Fibroblast of skin of abdomen (primary cell): Measurements from ENCODE around the gene GNG12.

ENCODE experiments used
- DNase-seq: peaks from one replicate; pipeline ENCODE4 v3.0.0-alpha.2; 2013

Gene GNG12

DNA sequence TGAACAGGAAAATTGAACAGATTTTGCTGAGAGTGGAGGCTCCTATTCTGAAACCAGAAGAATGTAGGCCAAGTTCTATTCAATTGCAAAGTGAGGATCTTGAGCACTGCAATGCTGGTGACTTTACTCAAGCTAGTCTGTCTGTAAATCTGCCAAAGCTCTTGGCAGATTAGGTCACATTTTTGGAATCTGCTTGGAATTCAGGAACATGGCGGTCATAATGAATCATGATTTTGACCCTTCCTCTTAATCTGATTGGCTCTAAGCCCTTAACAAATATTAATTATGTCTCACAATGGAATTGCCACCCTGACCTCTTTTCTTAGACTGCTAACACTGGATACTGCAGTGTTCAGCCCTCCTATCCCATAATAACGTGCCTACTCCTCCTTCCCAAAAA, 7.2 kb upstream of the GNG12 start:
- peak; percentile 95 for DNase-seq

DNA sequence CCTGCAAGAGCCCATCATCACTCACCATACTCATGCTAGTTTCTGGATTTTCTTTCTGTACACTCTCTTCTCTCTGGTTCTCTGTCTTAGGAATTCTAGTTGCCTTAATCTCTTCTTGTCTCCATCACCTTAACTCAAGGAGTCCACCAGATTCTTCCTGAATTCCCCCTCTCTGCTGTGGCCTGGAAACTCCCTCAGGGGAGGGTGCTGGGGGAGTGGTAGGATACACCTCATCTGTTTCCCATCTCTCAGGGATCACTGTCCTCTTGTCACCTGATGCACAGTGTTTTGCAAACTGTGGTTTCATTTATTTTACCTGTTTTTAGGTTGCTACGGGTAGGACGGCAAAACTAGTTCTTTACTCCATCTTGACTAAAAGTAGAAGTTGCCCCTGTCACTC, 6.6 kb upstream of the GNG12 start:
- no peak for DNase-seq

DNA sequence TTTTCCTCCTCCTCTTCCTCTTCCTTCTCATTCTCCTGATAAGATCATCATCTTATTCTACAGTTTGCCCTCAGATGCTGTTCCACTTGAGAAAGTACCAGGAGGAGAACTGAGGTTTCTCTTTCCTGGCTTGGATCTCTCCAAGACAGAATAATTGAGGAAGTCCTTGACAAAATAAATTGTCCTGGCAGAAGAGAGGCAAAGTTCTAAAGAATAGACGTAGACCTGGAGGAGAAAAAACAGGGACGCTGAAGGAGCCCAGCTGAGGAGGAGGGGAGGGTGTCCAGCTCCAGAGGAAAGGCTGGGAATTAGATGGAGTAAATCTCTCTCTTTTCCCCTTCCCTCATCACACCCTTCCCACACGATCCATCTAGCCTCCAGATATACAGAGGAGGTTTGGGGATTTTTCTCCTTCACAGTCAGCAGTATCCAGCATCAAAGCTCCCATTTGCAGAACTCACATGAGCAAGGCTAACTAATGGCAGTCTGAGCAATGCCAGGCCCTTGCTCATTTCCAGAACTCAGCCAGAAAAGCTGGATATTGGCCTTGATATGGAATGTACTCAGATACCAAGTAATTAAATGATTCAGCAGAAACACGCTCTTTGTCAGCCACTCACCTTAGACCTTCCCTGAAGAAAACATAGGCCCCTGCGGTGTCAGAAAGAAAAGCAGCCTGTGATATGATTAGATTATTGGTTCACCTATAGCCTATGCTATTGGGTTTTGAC, 5.1 kb upstream of the GNG12 start:
- DNase-seq: peak; percentile 49

DNA sequence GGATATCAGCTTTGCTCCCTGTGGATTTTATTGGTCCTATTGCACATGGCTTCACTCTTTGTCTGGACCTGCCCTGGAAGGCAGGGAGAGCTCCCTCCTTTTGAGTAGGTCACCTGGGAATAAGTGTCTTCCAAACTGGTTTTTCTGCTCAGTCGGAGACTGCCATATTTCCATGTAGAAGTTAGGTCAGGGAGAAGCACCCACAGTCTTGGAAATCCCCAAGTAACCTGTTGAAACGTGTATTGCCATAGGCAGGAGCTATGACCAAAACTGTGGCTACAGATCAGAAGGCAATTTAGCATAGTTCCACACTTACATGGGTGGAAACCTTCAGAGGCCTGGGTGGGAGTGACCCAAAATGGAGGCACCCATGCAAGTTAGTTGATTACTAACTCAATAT, 3.5 kb upstream of the GNG12 start:
- no peak for DNase-seq

DNA sequence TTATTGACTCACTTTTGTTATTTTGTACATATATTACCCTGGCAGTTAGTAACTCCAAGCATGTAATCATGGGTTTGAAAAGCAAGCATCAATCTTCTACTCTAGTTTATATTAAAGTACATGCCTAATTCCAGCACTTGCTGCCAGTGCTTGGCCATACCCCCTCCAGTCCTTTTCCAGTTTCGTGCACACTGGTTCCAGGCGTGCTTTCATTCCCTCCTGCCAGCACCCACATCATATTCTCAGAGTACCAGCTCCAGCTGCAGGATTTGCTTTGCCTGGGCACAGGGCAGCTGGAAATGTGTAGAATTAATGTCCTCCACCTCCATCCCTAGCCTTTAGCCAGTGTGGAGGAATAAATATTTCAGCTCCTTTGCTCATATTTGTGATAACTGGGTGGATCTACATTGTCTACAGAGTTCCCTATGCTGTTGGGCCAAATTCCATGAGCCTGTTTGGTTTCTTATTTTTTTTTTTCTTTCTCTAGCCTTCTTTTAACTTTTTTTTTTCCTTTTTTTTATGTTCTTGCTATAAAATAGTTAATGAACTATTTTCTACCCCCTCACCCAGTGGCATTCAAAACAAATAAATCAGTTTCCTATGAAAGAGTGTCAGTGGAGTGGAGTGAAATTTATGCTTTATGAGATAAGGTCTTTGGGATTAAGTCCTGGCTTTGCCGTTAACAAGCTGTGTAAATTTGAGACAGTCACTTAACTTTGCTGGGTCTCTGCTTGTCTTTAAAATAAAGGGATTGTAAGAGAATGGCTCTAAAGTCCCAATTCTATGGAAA, 2.6 kb upstream of the GNG12 start:
- no peak for DNase-seq

DNA sequence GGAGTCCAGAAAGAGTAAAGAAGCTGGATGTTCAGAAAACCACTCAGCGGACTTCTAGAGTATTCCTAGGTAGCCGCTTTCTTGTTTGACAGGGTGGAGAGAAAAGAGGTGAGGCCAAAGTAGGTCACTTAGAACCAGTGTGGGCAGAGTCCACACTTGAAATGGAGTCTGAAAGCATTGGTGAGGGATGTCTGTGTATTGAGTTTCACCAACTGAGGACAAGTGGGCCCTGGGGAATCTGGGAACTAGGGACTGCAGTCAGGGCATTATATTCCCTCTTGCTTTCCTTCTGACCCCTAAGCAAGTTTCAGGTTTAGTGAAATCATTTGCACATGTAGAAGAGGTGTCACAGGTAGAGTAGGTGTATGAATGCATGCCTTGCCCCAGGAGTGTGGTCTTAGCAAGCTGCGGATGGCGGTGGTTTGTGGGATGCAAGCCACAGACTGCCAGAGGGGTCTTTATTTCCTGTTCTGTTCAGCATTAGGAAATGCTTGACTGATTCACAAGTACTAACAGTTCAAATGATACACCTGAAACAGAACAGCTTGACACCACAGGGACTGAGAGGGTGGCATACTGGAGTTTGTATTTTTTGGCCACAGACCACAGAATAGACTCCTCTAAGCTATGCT, 1.1 kb upstream of the GNG12 start:
- no peak for DNase-seq

DNA sequence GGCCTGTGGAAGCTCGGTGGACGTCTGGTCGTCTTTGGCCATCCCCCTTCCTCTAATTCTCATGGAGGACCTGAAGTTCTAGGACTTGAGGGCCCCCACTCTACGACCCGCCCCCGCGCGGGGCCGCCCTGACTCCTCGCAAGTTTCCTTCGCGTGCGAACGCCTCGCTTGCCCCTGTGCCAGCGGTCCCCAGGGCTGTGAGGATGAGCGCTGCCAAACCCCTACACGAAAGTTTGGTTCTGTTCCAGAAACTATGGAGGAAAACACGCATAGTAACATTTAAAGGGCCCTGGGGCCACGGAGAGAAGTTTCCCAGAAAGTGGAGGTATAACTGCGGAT, 304 bp upstream of the GNG12 start:
- peak; percentile 62 for DNase-seq

DNA sequence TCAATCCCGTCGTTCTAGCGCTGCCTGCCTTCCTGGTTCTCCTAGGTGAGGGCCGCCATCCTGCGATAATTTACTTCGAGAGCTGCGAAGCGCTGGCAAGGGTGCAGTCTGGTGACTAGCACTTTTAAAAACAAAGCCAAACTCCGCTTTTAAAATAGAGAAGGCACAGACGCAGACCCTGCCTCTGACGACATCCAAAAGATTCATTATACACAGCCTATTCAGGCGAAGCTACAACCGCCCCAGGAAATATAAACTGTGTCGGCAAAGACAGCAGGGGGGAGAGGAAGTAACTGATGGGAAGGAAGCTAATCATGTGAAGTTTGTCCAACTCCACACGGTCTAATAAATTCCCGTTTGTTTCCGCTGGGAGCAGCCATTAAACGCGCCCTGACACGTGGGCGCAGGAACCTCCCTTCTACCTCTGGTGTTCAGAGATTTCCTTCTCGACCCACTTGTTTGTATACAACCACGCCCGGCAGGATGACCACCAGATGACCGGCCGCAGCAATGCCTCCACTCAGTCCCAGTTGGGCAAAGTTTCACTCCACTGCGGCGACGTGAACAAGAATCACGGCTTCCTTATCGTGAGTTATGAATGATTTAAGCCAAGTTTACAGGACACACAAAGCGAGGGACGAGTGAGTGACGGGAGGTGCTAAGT, 1.3 kb downstream of the GNG12 start:
- DNase-seq: peak; percentile 63

DNA sequence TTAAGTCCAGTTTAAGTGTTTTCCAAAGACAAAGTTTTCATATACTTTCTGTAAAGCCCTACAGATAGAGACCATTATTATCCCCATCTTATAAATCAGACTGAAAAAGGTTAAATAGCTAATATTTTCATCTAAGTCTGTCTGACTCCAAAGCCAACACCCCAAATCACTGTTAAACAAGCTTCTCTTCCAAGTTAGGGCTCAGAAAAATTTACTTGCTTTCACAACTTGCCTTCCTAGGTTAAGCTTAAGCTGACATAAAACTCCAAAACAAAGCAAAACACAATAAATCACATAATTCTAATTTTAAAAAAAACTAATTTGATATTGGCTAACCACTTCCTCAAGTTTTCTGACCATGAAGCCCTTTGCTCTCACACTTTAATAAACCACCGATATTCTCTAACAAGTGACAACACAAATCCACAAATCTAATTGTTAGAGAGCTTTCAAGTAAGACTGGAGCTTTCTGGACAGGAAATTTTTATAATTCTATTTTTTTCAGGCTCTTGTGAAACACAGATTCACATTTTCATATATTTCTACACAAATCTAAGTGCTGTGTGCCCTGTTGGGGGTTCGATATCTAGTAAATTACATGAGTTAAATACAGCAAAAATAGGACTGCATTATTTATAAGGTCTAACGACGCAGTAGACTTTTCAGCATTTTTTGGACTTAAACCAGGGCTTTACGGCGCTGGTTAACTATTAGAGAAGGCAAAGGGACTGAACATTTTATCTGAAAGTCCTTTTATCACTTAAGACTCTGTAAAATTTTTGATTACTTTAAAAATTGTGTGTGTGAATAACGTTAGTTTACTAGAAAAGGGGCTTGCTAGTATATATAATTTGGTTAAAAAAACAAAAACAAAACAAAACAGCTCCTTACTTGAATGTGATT, 2.1 kb downstream of the GNG12 start:
- no peak for DNase-seq

DNA sequence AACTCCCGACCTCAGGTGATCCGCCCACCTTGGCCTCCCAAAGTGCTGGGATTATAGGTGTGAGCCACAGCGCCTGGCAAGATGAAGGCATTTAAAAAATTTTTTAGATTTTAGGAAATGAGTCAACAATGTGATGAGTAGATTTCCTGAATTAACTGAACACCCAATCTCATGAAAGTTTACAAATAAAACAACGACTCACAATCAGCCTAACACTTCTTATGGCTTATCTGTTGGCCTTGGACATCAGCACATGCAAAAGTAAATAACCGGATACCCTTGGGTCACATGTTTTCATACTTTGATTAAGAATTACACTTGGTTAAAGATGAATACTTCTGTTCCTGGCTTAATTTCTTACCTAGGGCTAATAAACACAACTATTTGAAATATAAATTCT, 3.0 kb downstream of the GNG12 start:
- no peak for DNase-seq

DNA sequence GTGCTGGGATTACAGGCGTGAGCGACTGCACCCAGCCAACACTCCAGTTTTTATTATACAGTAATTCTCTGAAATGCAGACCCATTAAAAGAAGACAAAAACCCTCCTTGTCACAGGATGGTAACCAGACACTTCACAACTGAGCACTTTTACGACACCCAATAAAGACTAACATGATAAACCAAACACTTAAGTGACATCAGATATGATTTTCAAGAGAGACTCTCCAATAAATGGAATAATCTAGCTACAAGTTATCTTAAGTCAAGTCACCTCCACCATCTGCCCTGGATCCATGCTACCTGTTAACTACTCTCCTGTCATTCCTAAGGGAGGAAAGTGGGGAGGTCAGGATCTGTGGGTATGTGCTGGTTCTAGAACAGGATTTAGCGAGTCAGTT, 5.6 kb downstream of the GNG12 start:
- no peak for DNase-seq

DNA sequence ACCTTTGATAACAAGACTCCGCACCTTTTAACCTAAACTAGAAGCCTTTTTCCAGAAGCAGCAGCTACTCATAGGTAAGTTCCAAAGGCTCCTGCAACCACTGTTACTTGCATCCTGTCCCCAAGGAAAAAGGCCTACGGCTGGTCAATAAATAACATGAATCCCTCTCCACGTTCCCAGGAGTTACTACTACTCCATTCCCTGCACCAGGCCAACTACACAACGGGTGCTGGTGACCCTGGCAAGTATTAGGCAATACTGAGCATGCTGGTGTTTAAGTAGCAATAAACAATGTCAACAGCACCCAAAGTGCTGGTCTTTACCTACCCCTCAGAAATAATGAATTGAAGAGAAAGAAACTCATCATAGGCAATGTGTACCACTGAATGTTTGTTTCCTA, 7.7 kb downstream of the GNG12 start:
- DNase-seq: no peak

DNA sequence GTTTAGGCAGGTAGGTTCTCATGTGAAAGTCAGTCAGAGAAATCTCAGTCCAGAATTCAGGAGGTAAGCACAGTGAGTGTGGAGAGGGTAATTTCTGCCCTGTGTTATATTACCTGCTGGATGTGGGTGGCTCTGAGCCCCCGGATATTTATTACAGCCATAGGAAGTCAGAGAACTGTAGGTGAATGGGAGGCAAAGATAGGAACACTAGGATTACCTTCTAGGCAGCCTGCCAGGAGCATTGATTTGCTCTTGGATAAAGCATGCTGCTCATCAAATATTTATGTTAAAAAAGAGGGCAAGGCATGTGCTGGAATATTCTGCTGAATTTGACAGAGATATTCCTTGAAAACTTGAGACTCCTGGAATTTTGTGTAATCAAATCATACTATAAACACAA, 8.5 kb downstream of the GNG12 start:
- DNase-seq: no peak

DNA sequence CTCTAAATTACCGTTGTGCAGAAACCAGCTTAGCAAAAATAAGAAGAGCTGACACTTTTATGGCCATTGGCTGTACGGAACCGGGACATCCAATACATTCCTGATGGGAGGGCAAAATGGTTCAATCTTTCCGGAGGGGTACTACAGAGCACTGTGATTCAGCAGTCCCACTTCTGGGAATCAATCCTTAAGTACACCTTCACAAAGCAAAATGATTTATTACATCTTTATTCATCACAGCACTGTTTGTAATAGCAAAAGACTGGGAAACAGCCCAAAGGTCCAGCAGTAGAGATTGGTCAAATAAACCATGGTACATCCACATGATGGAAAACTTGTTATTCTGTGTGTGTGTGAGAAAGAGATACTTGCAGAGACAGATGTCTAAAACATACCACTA, 9.7 kb downstream of the GNG12 start:
- no peak for DNase-seq

DNA sequence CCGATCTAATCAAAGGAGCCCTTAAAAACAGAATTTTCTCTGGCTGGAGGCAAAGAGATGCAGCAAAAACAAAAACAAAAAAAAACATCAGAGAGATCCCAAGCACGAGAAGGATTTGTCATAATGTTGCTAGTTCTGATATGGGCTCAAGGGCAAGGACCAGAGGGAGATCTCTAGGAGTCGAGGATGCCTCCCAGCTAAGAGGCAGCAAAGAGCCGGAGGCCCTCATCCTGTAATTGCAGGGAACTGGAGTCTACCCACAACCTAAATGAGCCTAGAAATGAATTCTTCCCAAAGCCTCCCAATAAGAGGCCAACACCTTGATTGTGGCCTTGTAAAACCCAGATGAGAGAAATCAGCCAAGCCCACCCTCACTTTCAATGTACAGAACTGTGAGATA, 12.0 kb downstream of the GNG12 start:
- DNase-seq: no peak

DNA sequence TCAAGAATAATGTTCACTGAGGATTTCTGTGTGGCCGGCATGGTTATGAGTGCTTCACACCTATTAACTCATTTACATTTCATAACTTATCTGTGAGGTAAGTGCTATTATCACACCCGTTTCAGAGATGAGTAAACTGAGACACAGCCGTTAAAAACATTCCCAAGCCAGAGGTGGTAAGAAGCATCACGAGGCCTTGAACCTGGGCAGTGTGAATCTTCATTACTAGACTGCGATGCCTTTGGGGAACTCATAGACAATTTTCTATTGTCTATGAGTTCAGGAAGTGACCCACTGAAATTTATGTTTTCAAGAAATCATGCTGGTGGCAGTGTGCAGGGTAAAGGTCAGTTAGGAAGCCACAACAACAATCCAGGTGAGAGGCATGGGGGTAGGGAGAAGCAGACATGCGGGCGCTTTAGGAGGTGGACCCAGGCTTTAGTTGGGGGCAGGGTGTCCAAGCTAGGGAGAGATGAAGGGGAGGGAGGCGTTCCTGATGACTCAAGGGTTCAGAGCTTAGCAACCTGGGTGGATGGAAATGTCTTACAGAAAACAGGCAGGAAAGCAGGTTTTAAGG, 14.5 kb downstream of the GNG12 start:
- no peak for DNase-seq

DNA sequence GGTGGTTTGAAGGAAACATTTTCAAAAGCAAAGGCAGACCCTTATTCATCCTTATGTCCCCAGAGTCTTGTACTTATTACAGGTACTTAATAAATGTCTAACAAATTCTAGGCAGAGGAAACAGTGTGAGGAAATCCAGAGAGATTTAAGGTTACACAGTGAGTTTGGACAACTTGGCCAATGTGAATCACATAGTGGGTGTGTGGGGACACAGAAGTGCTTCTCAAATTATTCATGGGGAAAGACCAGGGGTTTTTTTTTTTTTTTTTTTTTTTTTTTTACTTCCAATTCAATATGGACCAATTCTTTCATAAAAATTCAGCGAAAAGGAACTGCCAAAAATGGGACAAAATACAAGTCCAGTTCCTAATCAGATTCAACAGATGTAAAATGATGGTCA, 15.1 kb downstream of the GNG12 start:
- no peak for DNase-seq

DNA sequence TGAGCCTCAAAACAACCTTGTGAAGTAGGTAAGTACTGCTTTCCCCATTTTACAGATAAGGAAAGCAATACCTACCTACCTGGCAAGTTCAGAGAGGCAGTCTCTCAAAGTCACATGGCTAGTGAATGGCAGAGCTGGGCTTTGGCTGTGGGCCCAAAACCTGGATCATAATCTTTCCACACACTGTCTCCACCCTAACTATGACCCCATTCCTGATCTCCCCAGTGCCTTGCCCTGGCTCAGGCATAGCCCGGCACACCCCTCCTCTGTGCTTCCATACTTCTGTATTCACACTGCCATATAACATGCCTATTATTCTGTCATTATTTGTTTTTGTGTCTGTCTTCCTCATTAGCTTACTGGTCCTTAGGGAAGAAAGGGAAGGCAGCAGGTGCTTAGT, 15.9 kb downstream of the GNG12 start:
- no peak for DNase-seq

DNA sequence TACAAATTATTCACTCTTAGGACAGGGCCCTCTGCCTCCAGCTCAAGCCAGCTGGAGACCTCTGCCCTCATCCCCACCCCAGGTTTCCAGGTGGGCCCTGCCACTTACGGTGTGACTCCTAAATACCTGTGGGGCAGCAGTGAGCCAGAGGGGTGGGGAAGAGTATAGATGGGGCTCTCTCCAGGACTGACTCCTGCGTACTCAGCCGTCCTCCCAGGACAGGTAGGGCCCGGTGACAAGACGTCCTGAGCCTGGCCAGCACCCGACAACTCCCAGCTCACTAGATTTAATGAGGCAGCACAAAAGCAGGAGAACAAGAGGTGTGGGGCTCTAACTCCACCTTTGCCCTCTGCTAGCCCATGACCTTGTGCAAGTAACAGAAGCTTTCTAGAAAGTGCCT, 16.8 kb downstream of the GNG12 start:
- DNase-seq: no peak

DNA sequence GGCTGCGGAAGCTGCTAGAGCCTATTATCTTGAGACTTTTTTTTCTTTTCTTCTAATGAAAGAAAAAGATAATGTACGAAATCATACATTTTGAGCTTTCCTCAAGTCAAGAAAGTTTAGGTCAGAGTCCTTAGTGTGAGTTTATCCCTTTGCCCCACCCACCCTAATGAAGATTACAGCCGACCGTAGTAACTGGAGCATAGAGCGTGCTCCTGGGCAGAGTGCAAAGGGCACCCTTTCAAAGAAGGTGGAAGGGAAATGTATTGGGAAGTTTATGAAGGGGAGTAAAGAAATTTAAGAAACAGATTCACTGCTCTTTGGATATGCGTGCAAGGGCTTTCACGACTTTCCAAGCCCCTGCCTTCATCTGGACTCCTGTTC, 17.2 kb downstream of the GNG12 start:
- no peak for DNase-seq

DNA sequence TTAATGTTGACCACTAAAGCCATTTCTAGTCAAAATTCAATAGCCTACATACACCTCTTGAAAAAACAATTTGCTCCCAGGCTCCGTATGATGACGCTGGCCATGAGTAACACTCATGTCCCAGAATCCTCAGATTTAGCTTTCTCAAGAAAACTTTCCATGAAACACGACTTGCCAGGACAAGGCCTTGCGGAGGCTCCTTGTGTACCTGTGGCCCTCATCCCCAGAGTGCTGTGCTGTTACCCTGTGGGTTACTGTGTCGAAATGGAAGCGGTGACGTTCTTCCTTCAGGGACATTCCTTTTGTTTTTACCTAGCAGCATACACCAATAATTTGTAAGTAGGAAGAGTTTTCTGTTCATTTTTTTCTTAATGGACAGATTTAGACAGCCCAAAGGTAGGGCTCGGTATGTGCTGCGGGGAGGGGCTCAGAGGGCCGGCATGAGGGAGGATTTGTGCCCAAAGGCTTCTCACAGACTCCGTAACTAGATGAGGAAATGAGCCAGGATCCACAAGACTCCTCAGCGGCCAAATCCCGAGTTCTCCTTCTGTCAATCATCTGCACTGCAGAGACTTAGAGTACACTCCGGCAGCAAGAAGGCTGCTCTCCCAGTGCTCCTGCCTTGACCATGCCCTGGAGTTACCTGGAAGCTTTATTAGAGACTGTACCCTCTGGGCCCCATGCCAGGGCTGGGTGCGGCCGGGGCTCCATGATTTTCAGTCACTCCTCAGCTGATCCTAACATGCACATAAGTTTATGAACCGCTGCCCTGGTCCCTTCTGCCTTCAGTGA, 17.8 kb downstream of the GNG12 start:
- no peak for DNase-seq
